ENCODE results near the gene RFPL1. TPM values are rescaled to one million over a fixed set of nuclear protein-coding genes. Genes with fewer than 3 reads are reported as not detected.
"Not testable (repeated sequence)": the region's sequence is repeated elsewhere in the genome, so short reads cannot be mapped to it uniquely, and the experiment has no call there.

The RFPL1 gene
- total RNA-seq, 2 experiments from 2014 or later = not detected

DNA sequence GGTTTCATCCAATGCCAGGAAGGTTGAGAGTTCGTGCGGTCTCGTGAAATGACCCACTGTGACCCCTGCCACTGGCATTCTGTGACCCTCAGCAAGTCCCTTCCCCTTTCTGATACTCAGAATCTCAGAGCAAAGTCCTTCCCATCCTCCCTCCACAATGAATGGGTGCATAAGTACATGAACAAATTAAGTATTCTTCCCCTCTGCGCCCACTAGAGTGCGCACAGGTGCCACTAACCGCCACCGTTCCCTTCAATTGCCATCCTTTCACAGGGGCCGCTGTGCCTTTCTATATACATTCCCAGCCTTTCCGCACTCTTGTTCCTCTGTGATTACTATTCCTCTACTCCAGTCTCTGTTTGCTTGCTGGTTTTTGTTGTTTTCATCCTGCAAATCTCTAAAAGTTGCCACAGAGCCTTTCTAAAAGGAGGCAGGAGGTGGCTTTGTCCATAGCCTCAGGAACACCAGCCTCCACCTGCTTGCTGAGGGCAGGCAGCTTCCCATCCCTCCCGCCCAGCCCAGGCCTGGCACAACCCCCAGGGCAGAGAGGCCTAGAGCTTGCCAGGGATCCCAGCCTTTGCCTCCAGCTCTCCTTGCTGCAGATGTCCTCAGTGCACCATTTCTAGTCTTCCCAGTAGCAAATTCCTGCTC, 43.3 kb upstream of the RFPL1 start:
- DNase-seq = peak; percentile 81
- POLR2A ChIA-PET = no interaction called here
- no peaks in the 10 kb centered on the region for H3K36me3 Mint-ChIP-seq (ENCODE audit: low read depth)

DNA sequence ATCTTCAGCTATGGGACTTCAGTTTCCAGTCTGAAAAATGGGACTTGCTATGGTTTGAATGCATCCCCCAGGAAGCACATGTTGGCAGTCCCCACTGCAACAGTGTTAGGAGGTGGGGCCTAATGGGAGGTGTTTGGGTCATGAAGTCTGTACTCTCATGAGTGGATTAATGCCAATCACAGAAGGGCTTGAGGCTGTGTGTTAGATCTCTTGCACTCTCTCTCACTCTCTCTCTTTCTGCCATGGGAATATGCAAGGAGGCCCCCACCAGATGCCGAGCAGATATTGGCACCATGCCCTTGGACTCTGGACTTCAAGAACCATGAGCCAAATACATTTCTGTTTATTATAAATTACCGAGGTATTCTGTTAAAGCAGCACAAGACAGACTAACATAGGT, 42.3 kb upstream of the RFPL1 start:
- H3K36me3 Mint-ChIP-seq (ENCODE audit: low read depth) = no peaks in the 10 kb centered on the region
- no peak overlapping the region for H3K27ac Mint-ChIP-seq
- DNase-seq (no peak), ATAC-seq (no peak)
- POLR2A ChIA-PET = no interaction called here
- CTCF ChIA-PET = interaction anchor here (0.8 to 2.5 kb wide), 4 partner anchors 77 to 695 kb away, joined by 3 to 6 read pairs (median 3); no protein-coding TSS in a partner anchor
- H3K9me3 Mint-ChIP-seq = no peaks in the 10 kb centered on the region
- TF ChIP-seq, protein P1, sequence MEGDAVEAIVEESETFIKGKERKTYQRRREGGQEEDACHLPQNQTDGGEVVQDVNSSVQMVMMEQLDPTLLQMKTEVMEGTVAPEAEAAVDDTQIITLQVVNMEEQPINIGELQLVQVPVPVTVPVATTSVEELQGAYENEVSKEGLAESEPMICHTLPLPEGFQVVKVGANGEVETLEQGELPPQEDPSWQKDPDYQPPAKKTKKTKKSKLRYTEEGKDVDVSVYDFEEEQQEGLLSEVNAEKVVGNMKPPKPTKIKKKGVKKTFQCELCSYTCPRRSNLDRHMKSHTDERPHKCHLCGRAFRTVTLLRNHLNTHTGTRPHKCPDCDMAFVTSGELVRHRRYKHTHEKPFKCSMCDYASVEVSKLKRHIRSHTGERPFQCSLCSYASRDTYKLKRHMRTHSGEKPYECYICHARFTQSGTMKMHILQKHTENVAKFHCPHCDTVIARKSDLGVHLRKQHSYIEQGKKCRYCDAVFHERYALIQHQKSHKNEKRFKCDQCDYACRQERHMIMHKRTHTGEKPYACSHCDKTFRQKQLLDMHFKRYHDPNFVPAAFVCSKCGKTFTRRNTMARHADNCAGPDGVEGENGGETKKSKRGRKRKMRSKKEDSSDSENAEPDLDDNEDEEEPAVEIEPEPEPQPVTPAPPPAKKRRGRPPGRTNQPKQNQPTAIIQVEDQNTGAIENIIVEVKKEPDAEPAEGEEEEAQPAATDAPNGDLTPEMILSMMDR (IDR thresholded peaks at IDR 0.05) = no peak
- H3K4me3 Mint-ChIP-seq = no peak overlapping the region
- peaks cover 4% of the 10 kb centered on the region for H3K4me1 Mint-ChIP-seq (ENCODE audit: low read depth)
- intact Hi-C loops (cut with micrococcal nuclease) = no loop called here
- H3K27me3 Mint-ChIP-seq = no peaks in the 10 kb centered on the region

More for the DNA sequence above, 43.3 kb upstream of the RFPL1 start:
- no peaks in the 10 kb centered on the region for H3K27me3 Mint-ChIP-seq
- H3K9me3 Mint-ChIP-seq = no peaks in the 10 kb centered on the region
- TF ChIP-seq, protein P1 (IDR thresholded peaks at IDR 0.05) = peak; percentile 92
- intact Hi-C loops (cut with micrococcal nuclease) = no loop called here
- CTCF ChIA-PET = interaction anchor here (0.8 to 2.5 kb wide), 9 partner anchors 18 to 696 kb away, joined by 3 to 6 read pairs (median 3); partner anchors contain the start of gene THOC5
- no peak overlapping the region for H3K27ac Mint-ChIP-seq
- H3K4me1 Mint-ChIP-seq (ENCODE audit: low read depth) = peaks cover 4% of the 10 kb centered on the region
- ATAC-seq = peak; percentile 99
- H3K4me3 Mint-ChIP-seq = no peak overlapping the region

DNA sequence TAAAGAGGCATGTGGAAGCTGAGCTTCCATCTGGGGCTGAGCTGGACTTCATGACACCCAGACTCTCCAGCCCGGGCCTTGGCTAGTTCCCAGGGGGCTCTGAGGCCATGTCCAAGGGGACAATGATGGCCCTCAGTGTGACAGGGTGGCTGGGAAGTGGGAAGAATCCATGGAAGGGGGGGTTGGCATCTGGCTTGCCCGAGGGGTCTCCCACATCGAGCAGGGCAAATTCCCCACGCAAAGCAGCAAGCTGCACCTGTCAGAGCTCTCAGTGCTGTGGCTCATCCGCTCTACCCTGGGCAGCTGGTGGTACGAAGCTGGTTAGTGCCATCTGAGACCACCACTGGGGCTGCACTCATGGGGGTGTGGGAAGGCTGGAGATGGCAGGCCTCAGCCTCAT, 40.6 kb upstream of the RFPL1 start:
- no peaks in the 10 kb centered on the region for H3K27me3 Mint-ChIP-seq
- TF ChIP-seq, protein P1 (IDR thresholded peaks at IDR 0.05) = no peak

DNA sequence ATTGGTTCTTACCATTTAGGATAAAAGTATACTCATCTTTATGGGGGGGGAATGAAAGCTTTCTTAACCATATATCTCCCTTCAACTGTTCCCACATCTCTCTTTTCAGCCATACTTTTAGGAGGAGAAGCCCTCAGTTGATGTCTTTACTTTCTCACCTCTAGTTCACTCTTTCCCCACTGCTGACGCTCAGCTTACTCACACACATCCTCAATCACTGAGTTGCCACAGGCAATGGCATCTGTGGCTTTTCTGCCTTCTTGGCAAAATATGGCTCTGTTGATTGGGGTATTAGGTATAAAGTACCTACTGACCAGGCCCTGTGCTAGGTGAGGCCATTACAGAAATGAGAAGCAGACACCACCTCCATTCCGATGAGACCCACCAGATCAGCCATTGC, 37.8 kb upstream of the RFPL1 start:
- no peaks in the 10 kb centered on the region for H3K4me1 Mint-ChIP-seq (ENCODE audit: low read depth)
- no peak for ATAC-seq
- TF ChIP-seq, protein P1 (IDR thresholded peaks at IDR 0.05) = no peak
- intact Hi-C loops (cut with micrococcal nuclease) = no loop called here
- no peaks in the 10 kb centered on the region for H3K27me3 Mint-ChIP-seq
- no peak overlapping the region for H3K27ac Mint-ChIP-seq
- no peaks in the 10 kb centered on the region for H3K36me3 Mint-ChIP-seq (ENCODE audit: low read depth)
- H3K4me3 Mint-ChIP-seq = no peak overlapping the region
- ChIA-PET POLR2A (no interaction called here), CTCF (no interaction called here)
- no peaks in the 10 kb centered on the region for H3K9me3 Mint-ChIP-seq
- DNase-seq = no peak

More for the DNA sequence above, 40.6 kb upstream of the RFPL1 start:
- DNase-seq (no peak), ATAC-seq (no peak)
- ChIA-PET CTCF (interaction anchor here (1.4 kb wide), 1 partner anchor 73 kb away, joined by 5 read pairs; no protein-coding TSS in a partner anchor), POLR2A (no interaction called here)
- Mint-ChIP-seq H3K9me3 (no peaks in the 10 kb centered on the region), H3K4me1 (ENCODE audit: low read depth) (peaks cover 4% of the 10 kb centered on the region), H3K4me3 (no peak overlapping the region), H3K27ac (no peak overlapping the region), H3K36me3 (ENCODE audit: low read depth) (no peaks in the 10 kb centered on the region)
- intact Hi-C loops (cut with micrococcal nuclease) = no loop called here

DNA sequence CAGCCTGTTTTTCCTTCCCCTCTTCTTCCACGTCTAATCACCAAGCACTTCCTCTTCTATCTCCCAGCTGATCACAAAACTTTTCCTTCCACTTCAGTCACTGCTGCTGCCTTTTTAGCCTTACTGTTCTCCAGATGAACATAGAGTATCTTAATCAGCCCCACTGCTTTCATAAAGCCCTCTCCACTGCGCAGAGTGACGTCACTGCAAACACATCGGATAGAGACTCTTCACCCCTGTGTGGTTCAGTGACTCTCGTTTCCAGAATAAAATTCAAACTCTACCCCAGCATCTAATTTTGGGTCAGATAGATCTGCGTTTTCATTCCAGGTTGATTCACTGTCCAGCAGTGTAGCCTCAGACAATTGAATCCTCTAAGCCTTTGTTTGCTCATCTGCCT, 36.8 kb upstream of the RFPL1 start:
- CTCF ChIA-PET; H3K9me3 Mint-ChIP-seq; DNase-seq; intact Hi-C loops (cut with micrococcal nuclease); H3K4me3 Mint-ChIP-seq; H3K4me1 Mint-ChIP-seq (ENCODE audit: low read depth); ATAC-seq; POLR2A ChIA-PET; H3K27ac Mint-ChIP-seq; H3K27me3 Mint-ChIP-seq; H3K36me3 Mint-ChIP-seq (ENCODE audit: low read depth): not testable (repeated sequence)

All from activated CD8-positive, alpha-beta T cell treated with anti-CD3 and anti-CD28 coated beads for 36 hours (primary cell).